Thyroid gland (tissue), 4 donors: Measurements from ENCODE around the gene GSG1L. TPM values are rescaled to one million over a fixed set of nuclear protein-coding genes. Genes with fewer than 3 reads are reported as not detected.

ENCODE experiments used
- DNase-seq, 2 donors: peaks; one replicate each; pipeline ENCODE4 v3.0.0-alpha.2; 2019
- H3K27ac ChIP-seq, 3 donors: fragments of 200-600 bp; sonication (generic); 1 replicate in 2 of 3; 2 replicates in 1 of 3; pipeline ENCODE4 v1.5.1; 2016 to 2019; ENCODE audit warnings: mild to moderate bottlenecking in 1 of 3, moderate library complexity in 1 of 3
- H3K27me3 ChIP-seq: fragments of 200-600 bp; sonication (generic); one replicate; pipeline ENCODE4 v1.5.1; 2019
- H3K36me3 ChIP-seq, 2 donors: fragments of 200-600 bp; sonication (generic); one replicate each; pipeline ENCODE4 v1.5.1; 2016 to 2019
- H3K4me1 ChIP-seq, 2 donors: fragments of 200-600 bp; sonication (generic); one replicate each; pipeline ENCODE4 v1.5.1; 2017 to 2019
- H3K4me3 ChIP-seq, 3 donors: fragments of 200-600 bp; sonication (generic); replicated peaks in 1 of 3; 1 replicate in 2 of 3; 2 replicates in 1 of 3; pipeline ENCODE4 v1.5.1; 2016; ENCODE audit warnings: mild to moderate bottlenecking in 1 of 3
- H3K9me3 ChIP-seq: fragments of 200-600 bp; sonication (generic); one replicate; pipeline ENCODE4 v1.5.1; 2017
- POLR2A ChIP-seq, 2 donors: fragments of 450-650 bp; IDR thresholded peaks; one replicate each; pipeline ENCODE4 v1.6.1; 2017; ENCODE audit warnings: antibody characterized with exemption in 2 of 2, mild to moderate bottlenecking in 2 of 2, moderate library complexity in 1 of 2
- WGBS, 2 donors: methylation state at CpG; one replicate each; pipeline ENCODE4 v1.1.5; 2017; 5-methylcytosine and 5-hydroxymethylcytosine counted together
- intact Hi-C: fragments of 100-400 bp; cut with DNase I; formaldehyde crosslinking; loops from one replicate; pipeline ENCODE4 v1.15.1; 2023
- total RNA-seq, 4 donors: library from RNA; depleted of rRNA; stranded (reverse); fragments of >200 nt; gene quantifications; one replicate each; pipeline ENCODE4 v1.2.3, GENCODE V29; 2016
- TF ChIP-seq, protein P1 (sequence below), 6 experiments: fragments of 200-600 bp in 3 of 6; fragments of 450-650 bp in 3 of 6; sonication (generic) in 3 of 6; IDR thresholded peaks; one replicate each; pipeline ENCODE4 v1.5.1; 2016 to 2019; ENCODE audit warnings: antibody characterized with exemption in 6 of 6, mild to moderate bottlenecking in 2 of 6, inconsistent platforms in 1 of 6, moderate library complexity in 1 of 6

The GSG1L gene
- total RNA-seq, 4 donors from 2014 or later: not detected

DNA sequence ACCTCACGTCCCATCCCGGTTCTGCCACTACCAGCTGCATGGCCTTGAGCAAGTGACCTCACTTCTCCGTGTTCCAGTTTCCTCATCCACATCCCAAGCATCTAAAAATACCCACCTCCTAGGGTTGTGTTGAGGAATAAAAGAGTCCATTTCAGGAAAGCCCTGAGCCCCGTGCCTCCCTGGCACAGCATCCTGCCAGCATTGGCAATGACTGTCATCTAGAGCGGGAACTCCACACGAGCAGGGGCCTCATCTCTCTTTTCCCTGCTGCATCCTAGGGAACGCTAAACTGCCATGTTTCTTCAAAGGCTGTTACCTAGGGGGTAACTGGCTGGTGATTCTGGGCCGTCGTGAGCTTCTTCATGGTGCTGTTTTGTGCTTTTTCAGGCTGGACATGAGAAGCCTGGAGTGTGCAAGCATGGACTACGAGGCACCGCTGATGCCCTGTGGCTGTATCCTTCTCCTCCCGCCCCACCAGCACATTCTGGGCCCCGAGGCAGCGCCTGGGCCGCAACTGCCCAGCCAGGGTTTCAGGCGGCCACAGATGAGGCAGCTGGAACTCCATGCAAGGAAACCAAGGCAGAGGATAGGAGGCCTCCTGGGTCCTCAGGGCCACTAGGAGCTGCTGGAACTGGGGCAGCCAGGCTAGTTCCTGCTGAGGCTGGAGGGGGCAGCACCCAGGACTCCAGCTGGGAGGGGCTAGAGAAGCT is 292.2 kb downstream of the GSG1L start:
- TF ChIP-seq POLR2A (IDR thresholded peaks at IDR 0.05): no peak
- TF ChIP-seq, protein P1, sequence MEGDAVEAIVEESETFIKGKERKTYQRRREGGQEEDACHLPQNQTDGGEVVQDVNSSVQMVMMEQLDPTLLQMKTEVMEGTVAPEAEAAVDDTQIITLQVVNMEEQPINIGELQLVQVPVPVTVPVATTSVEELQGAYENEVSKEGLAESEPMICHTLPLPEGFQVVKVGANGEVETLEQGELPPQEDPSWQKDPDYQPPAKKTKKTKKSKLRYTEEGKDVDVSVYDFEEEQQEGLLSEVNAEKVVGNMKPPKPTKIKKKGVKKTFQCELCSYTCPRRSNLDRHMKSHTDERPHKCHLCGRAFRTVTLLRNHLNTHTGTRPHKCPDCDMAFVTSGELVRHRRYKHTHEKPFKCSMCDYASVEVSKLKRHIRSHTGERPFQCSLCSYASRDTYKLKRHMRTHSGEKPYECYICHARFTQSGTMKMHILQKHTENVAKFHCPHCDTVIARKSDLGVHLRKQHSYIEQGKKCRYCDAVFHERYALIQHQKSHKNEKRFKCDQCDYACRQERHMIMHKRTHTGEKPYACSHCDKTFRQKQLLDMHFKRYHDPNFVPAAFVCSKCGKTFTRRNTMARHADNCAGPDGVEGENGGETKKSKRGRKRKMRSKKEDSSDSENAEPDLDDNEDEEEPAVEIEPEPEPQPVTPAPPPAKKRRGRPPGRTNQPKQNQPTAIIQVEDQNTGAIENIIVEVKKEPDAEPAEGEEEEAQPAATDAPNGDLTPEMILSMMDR (IDR thresholded peaks at IDR 0.05): no peak
- intact Hi-C loops: no loop called here
- Histone ChIP-seq H3K4me3 (no peak overlapping the region), H3K9me3 (no peaks in the 10 kb centered on the region), H3K36me3 (peaks cover 0 to 25% of the 10 kb centered on the region in 2 donors), H3K27me3 (no peaks in the 10 kb centered on the region), H3K4me1 (peaks cover 0 to 17% of the 10 kb centered on the region in 2 donors), H3K27ac (peak overlapping the region in 1 of 3 donors; percentile 62)
- WGBS, 2 donors: 96% methylated on average over 16 of the region's 16 CpGs
- peak; percentile 36 to 42 for DNase-seq

DNA sequence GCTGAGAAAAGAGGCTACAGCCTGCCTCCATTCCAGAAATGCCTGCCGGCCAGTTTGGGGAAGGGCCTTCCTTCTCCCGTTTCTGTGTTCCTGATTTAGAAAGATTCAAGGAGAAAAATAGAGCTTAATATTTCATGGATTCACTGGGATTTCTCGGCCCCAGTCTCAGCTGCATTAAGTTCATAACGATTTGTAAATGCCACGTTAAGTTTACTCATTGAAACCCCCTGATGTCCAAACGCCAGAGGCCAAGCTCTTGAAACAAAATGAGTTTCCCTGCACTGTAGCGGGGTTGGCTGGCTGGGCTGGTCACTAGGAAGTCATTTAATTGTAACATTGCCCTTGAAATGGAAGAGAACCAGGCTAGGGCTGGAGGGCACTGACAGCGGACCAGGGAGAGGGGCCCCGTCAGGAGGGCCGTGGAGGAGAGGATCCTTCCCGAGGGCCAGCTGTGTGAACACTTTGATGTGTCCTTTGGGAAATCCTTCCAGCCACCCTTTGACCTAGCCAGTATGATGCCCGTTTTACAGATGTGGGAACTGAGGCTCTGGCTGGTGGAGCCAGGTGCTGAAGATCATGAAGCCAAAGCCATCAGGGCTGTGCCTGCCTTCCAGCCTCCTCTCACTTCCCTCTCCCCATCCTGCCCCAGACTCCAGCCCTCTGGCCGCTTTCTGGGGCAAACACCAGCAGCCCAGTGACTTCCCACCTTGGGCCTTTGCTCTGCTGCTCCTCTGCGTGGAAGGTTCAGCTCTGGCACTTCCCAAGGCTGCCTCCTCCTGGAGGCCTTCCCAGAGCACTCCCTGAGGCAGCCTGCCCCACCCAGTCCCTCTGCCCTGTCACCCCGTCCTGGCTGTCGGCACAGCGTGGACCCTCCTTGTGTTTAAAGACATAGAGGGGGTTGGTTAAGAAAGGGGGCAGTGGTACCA is 293.0 kb downstream of the GSG1L start:
- DNase-seq: no peak
- H3K27me3 ChIP-seq: no peaks in the 10 kb centered on the region
- H3K4me1 ChIP-seq: peaks cover 0 to 17% of the 10 kb centered on the region in 2 donors
- intact Hi-C loops: no loop called here
- no peak for TF ChIP-seq POLR2A (IDR thresholded peaks at IDR 0.05)
- TF ChIP-seq, protein P1 (IDR thresholded peaks at IDR 0.05): no peak
- H3K9me3 ChIP-seq: no peaks in the 10 kb centered on the region
- WGBS, 2 donors: 76 to 84% methylated on average over 17 of the region's 17 CpGs
- H3K36me3 ChIP-seq: peaks cover 0 to 25% of the 10 kb centered on the region in 2 donors
- H3K4me3 ChIP-seq: no peak overlapping the region
- H3K27ac ChIP-seq: peak overlapping the region; percentile 58 to 64 (median 62)

DNA sequence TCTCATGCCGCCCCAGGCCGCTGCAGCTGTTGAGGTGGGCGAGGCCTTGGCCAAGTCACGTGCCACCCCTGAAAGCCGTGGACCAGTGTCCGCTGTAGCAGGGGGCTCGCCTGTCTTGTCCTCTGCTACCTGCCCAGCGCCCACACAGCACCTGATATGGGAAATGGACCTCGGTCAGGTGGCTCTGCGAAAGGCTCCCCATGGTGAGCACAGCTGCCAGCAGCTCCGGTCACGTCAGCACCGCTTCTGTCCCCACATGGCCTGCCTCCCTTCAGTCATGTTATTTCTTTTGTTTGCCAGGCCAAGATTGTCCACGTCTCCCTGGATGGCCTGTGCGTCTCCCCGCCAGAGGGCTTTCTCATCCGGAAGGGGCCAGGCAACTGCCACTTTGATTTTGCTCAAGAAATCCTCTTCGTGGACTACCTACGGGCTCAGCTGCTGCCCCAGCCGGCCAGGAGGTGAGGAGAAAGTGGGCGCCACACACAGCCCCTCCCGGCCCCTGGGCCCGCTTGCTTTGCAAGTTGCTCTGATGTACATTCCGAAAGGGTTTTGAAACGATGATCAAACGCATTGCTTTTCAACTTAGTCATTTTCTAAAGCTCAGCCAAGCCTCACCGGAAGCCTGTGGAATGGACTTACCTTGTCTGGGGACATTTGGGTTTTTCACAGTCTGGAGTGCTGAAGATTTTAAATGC is 293.8 kb downstream of the GSG1L start:
- H3K36me3 ChIP-seq: peaks cover 0 to 25% of the 10 kb centered on the region in 2 donors
- H3K9me3 ChIP-seq: no peaks in the 10 kb centered on the region
- H3K27ac ChIP-seq: peak overlapping the region; percentile 46 to 77 (median 58)
- no peak overlapping the region for H3K4me3 ChIP-seq
- intact Hi-C loops: no loop called here
- peak; percentile 74 to 77 for DNase-seq
- no peak for TF ChIP-seq POLR2A (IDR thresholded peaks at IDR 0.05)
- TF ChIP-seq, protein P1 (IDR thresholded peaks at IDR 0.05): no peak
- H3K4me1 ChIP-seq: peaks cover 0 to 17% of the 10 kb centered on the region in 2 donors
- no peaks in the 10 kb centered on the region for H3K27me3 ChIP-seq
- WGBS, 2 donors: 64 to 75% methylated on average over 17 to 27 of the region's 27 CpGs

DNA sequence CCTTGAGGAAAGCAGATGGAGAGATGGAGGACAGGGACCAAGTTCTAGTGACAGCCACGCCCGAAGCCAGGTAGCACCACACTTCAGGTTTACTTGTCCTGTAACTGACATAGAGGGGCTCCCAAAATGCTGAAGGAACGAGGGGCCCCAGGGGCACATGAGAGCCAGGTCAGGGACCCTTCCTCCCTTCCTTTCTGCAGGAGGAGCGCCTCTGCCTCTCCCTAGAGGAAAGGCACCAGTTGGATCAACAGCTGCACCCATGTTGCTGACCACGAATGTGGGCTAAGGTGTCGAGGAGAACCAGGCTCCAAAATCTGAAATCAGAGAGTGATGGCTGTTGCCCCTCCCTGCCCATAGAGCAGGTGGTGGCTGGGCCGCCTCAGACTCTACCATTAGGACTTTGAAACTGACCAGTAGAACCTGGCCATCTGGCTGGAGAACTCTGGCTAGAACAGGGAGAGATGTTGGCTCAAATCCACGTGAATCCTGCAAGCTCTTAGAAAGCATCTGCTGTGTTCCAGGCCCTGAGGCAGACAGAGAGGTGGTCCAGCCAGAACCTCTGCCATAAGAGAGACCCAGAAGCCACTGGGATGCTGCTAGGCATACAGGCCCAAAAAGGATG is 294.8 kb downstream of the GSG1L start:
- TF ChIP-seq, protein P1 (IDR thresholded peaks at IDR 0.05): no peak
- no peak for TF ChIP-seq POLR2A (IDR thresholded peaks at IDR 0.05)
- DNase-seq: no peak
- H3K27me3 ChIP-seq: no peaks in the 10 kb centered on the region
- H3K4me1 ChIP-seq: peaks cover 0 to 17% of the 10 kb centered on the region in 2 donors
- intact Hi-C loops: no loop called here
- no peaks in the 10 kb centered on the region for H3K9me3 ChIP-seq
- peak overlapping the region in 2 of 3 donors; percentile 58 to 77 for H3K27ac ChIP-seq
- 88 to 98% methylated on average over 4 to 7 of the region's 8 CpGs for WGBS, 2 donors
- no peak overlapping the region for H3K4me3 ChIP-seq
- peaks cover 0 to 25% of the 10 kb centered on the region in 2 donors for H3K36me3 ChIP-seq
